Osteoblast (primary cell): ENCODE data around the gene ARHGAP45. TPM values are rescaled to one million over a fixed set of nuclear protein-coding genes. Genes with fewer than 3 reads are reported as not detected.

Source experiments
- DNase-seq: peaks from one replicate; pipeline ENCODE4 v3.0.0; 2011; ENCODE audit warnings: low spot score, mixed read lengths; ENCODE audit not compliant: insufficient read length; ENCODE audit errors: missing footprints
- H2AFZ ChIP-seq: 2 replicates; pipeline ENCODE4 v1.6.0; 2011; ENCODE audit warnings: mild to moderate bottlenecking, low read length
- H3K27ac ChIP-seq: 2 replicates; pipeline ENCODE4 v1.5.1; 2011; ENCODE audit warnings: mild to moderate bottlenecking, low read depth, low read length, moderate library complexity
- H3K27me3 ChIP-seq: 2 replicates; pipeline ENCODE4 v1.6.0; 2012; ENCODE audit warnings: mild to moderate bottlenecking, control low read depth, inconsistent platforms, low read length, moderate library complexity; ENCODE audit not compliant: insufficient read depth
- H3K36me3 ChIP-seq: 2 replicates; pipeline ENCODE4 v1.5.1; 2011; ENCODE audit warnings: mild to moderate bottlenecking, low read length, control low read depth, moderate library complexity; ENCODE audit not compliant: insufficient read depth
- H3K4me1 ChIP-seq: 2 replicates; pipeline ENCODE4 v1.5.1; 2011; ENCODE audit warnings: mild to moderate bottlenecking, low read length, control low read depth, moderate library complexity; ENCODE audit not compliant: insufficient read depth
- H3K4me2 ChIP-seq: 2 replicates; pipeline ENCODE4 v1.6.0; 2011; ENCODE audit warnings: mild to moderate bottlenecking, low read length; ENCODE audit not compliant: insufficient read depth
- H3K4me3 ChIP-seq: fragments of 200-600 bp; sonication (generic); 3 replicates; pipeline ENCODE4 v1.5.1; 2012; ENCODE audit warnings: mild to moderate bottlenecking, low read length, inconsistent platforms; ENCODE audit not compliant: insufficient read depth
- H3K79me2 ChIP-seq: 2 replicates; pipeline ENCODE4 v1.6.0; 2012; ENCODE audit warnings: mild to moderate bottlenecking, low read length, control low read depth, inconsistent platforms; ENCODE audit not compliant: insufficient read depth
- H3K9me3 ChIP-seq: 2 replicates; pipeline ENCODE4 v1.5.1; 2011; ENCODE audit warnings: low read depth, low read length, control low read depth
- H4K20me1 ChIP-seq: 2 replicates; pipeline ENCODE4 v1.6.0; 2012; ENCODE audit warnings: mild to moderate bottlenecking, low read length, control low read depth; ENCODE audit not compliant: insufficient read depth
- CTCF ChIP-seq: IDR thresholded peaks from 2 replicates; pipeline ENCODE4 v1.5.1; 2011; ENCODE audit warnings: mild to moderate bottlenecking, low read depth, low read length, moderate library complexity; ENCODE audit errors: extremely low read depth
- total RNA-seq: library from RNA; depleted of rRNA; stranded (reverse); fragments of >200 nt; gene quantifications from 2 replicates; pipeline ENCODE4 v1.2.3, GENCODE V29; 2012

The ARHGAP45 gene
- total RNA-seq, 1 donor: 0.72 TPM

- H3K36me3 ChIP-seq: peaks cover 27% of the 10 kb centered on the region
- H3K27me3 ChIP-seq: no peaks in the 10 kb centered on the region
- peak; percentile 100 for DNase-seq
- no peak overlapping the region for H2AFZ ChIP-seq
- H3K4me1 ChIP-seq: peaks cover 8% of the 10 kb centered on the region
- H3K9me3 ChIP-seq: no peaks in the 10 kb centered on the region
- H3K79me2 ChIP-seq: peaks cover 65% of the 10 kb centered on the region
- H3K4me2 ChIP-seq: peak overlapping the region; percentile 91
- H4K20me1 ChIP-seq: peaks cover 48% of the 10 kb centered on the region
- peak overlapping the region; percentile 98 for H3K4me3 ChIP-seq
- H3K27ac ChIP-seq: peak overlapping the region; percentile 53
- TF ChIP-seq CTCF: no peak
These were observed 38.7 kb upstream of the ARHGAP45 start for GRCh38 chr19:1028062-1028926.

- no peak overlapping the region for H3K4me3 ChIP-seq
- H3K27ac ChIP-seq: no peak overlapping the region
- no peak for TF ChIP-seq CTCF
- H4K20me1 ChIP-seq: peaks cover 53% of the 10 kb centered on the region
- H3K4me2 ChIP-seq: no peak overlapping the region
- DNase-seq: no peak
- H3K4me1 ChIP-seq: peaks cover 6% of the 10 kb centered on the region
- peaks cover 56% of the 10 kb centered on the region for H3K79me2 ChIP-seq
- H3K36me3 ChIP-seq: peaks cover 41% of the 10 kb centered on the region
- no peaks in the 10 kb centered on the region for H3K27me3 ChIP-seq
- no peak overlapping the region for H2AFZ ChIP-seq
- H3K9me3 ChIP-seq: no peaks in the 10 kb centered on the region
These were observed 34.6 kb upstream of the ARHGAP45 start for GRCh38 chr19:1032264-1032867.

GRCh38 chr19:1035998-1036621, 30.9 kb upstream of the ARHGAP45 start:
- peaks cover 46% of the 10 kb centered on the region for H3K36me3 ChIP-seq
- TF ChIP-seq CTCF: no peak
- no peaks in the 10 kb centered on the region for H3K27me3 ChIP-seq
- no peak overlapping the region for H2AFZ ChIP-seq
- no peak overlapping the region for H3K27ac ChIP-seq
- no peak overlapping the region for H3K4me3 ChIP-seq
- peaks cover 25% of the 10 kb centered on the region for H3K4me1 ChIP-seq
- DNase-seq: no peak
- H3K9me3 ChIP-seq: no peaks in the 10 kb centered on the region
- H3K79me2 ChIP-seq: peaks cover 21% of the 10 kb centered on the region
- no peak overlapping the region for H3K4me2 ChIP-seq
- H4K20me1 ChIP-seq: peaks cover 48% of the 10 kb centered on the region

GRCh38 chr19:1037621-1038064, 29.3 kb upstream of the ARHGAP45 start:
- Histone ChIP-seq H3K4me2 (peak overlapping the region; percentile 3), H3K27ac (peak overlapping the region; percentile 17), H3K79me2 (peaks cover 11% of the 10 kb centered on the region), H3K9me3 (no peaks in the 10 kb centered on the region), H3K4me3 (no peak overlapping the region), H3K27me3 (no peaks in the 10 kb centered on the region), H2AFZ (no peak overlapping the region), H3K36me3 (peaks cover 38% of the 10 kb centered on the region), H3K4me1 (peaks cover 38% of the 10 kb centered on the region), H4K20me1 (peaks cover 39% of the 10 kb centered on the region)
- DNase-seq: no peak
- no peak for TF ChIP-seq CTCF
